Loucy (cell line): Measurements from ENCODE around the gene HIF1A.

Source experiments
- H2AFZ ChIP-seq: fragments of 200-600 bp; sonication (generic); 2 replicates; pipeline ENCODE4 v1.6.0; 2016; ENCODE audit warnings: antibody characterized with exemption, mild to moderate bottlenecking, low read length, moderate library complexity
- H3F3A ChIP-seq: fragments of 200-600 bp; 2 replicates; pipeline ENCODE4 v1.6.0; 2016; ENCODE audit warnings: antibody characterized with exemption, low read depth, mild to moderate bottlenecking
- H3K27me3 ChIP-seq: fragments of 200-600 bp; sonication (generic); 2 replicates; pipeline ENCODE4 v1.6.1; 2014; ENCODE audit warnings: low read length, mild to moderate bottlenecking; ENCODE audit not compliant: insufficient read depth, poor library complexity, severe bottlenecking
- H3K36me3 ChIP-seq: fragments of 200-600 bp; sonication (generic); 2 replicates; pipeline ENCODE4 v1.6.1; 2016; ENCODE audit warnings: low read length; ENCODE audit not compliant: insufficient read depth
- H3K4me1 ChIP-seq: fragments of 200-600 bp; sonication (generic); 2 replicates; pipeline ENCODE4 v1.5.1; 2014; ENCODE audit warnings: low read length, mild to moderate bottlenecking; ENCODE audit not compliant: insufficient read depth, poor library complexity, severe bottlenecking
- H3K4me2 ChIP-seq: fragments of 200-600 bp; sonication (generic); 2 replicates; pipeline ENCODE4 v1.6.0; 2014; ENCODE audit warnings: antibody characterized with exemption, low read length, low read depth, mild to moderate bottlenecking; ENCODE audit not compliant: poor library complexity, severe bottlenecking
- H3K4me3 ChIP-seq: fragments of 200-600 bp; sonication (generic); 2 replicates; pipeline ENCODE4 v1.5.1; 2014; ENCODE audit warnings: low read length, mild to moderate bottlenecking, mixed read lengths; ENCODE audit not compliant: poor library complexity, severe bottlenecking
- H3K79me2 ChIP-seq: fragments of 200-600 bp; sonication (generic); 2 replicates; pipeline ENCODE4 v1.6.1; 2014; ENCODE audit warnings: low read length; ENCODE audit not compliant: insufficient read depth
- H3K9ac ChIP-seq: fragments of 200-600 bp; sonication (generic); 2 replicates; pipeline ENCODE4 v1.6.0; 2014; ENCODE audit warnings: mild to moderate bottlenecking, low read depth, low read length, moderate library complexity; ENCODE audit not compliant: poor library complexity, severe bottlenecking
- H3K9me2 ChIP-seq: fragments of 200-600 bp; sonication (generic); replicated peaks from 2 replicates; pipeline ENCODE4 v1.6.1; 2016; ENCODE audit warnings: low read depth, low read length, mixed read lengths
- H3K9me3 ChIP-seq: fragments of 200-600 bp; sonication (generic); 2 replicates; pipeline ENCODE4 v1.6.1; 2014; ENCODE audit warnings: mild to moderate bottlenecking, antibody characterized with exemption, low read length, low read depth; ENCODE audit not compliant: insufficient read depth
- H4K20me1 ChIP-seq: fragments of 200-600 bp; sonication (generic); 2 replicates; pipeline ENCODE4 v1.6.0; 2014; ENCODE audit warnings: antibody characterized with exemption, low read length, mild to moderate bottlenecking; ENCODE audit not compliant: insufficient read depth, poor library complexity, severe bottlenecking
- CTCF ChIP-seq: fragments of 200-600 bp; sonication (generic); conservative IDR thresholded peaks from 2 replicates; pipeline ENCODE4 v1.5.1; 2014; ENCODE audit warnings: mild to moderate bottlenecking, antibody characterized with exemption, low read length
- EZH2phosphoT487 ChIP-seq: fragments of 200-600 bp; IDR thresholded peaks from 2 replicates; pipeline ENCODE4 v1.6.1; 2018; ENCODE audit warnings: antibody characterized with exemption, mild to moderate bottlenecking, moderate library complexity, borderline replicate concordance

The HIF1A gene

GRCh38 chr14:61699027-61699426 is 3.7 kb downstream of the HIF1A start:
- no peak for TF ChIP-seq EZH2phosphoT487
- TF ChIP-seq CTCF: no peak
- H3K27me3 ChIP-seq: no peaks in the 10 kb centered on the region
- peaks cover 56% of the 10 kb centered on the region for H3K4me1 ChIP-seq
- peaks cover 83% of the 10 kb centered on the region for H4K20me1 ChIP-seq
- H2AFZ ChIP-seq: no peak overlapping the region
- no peaks in the 10 kb centered on the region for H3K9me2 ChIP-seq
- H3K9me3 ChIP-seq: no peaks in the 10 kb centered on the region
- H3K79me2 ChIP-seq: peaks cover 87% of the 10 kb centered on the region
- peak overlapping the region; percentile 89 for H3K9ac ChIP-seq
- no peaks in the 10 kb centered on the region for H3K36me3 ChIP-seq
- H3F3A ChIP-seq: no peaks in the 10 kb centered on the region
- peak overlapping the region; percentile 96 for H3K4me3 ChIP-seq
- H3K4me2 ChIP-seq: peak overlapping the region; percentile 82

- Histone ChIP-seq H3K9ac (peak overlapping the region; percentile 89), H3K79me2 (peaks cover 100% of the 10 kb centered on the region), H2AFZ (no peak overlapping the region), H3K4me3 (peak overlapping the region; percentile 96), H3K27me3 (no peaks in the 10 kb centered on the region), H3K9me3 (no peaks in the 10 kb centered on the region), H3K36me3 (no peaks in the 10 kb centered on the region), H3F3A (no peaks in the 10 kb centered on the region), H4K20me1 (peaks cover 95% of the 10 kb centered on the region), H3K9me2 (no peaks in the 10 kb centered on the region), H3K4me2 (peak overlapping the region; percentile 82), H3K4me1 (peaks cover 62% of the 10 kb centered on the region)
- TF ChIP-seq CTCF (no peak), EZH2phosphoT487 (no peak)
These were observed 5.0 kb downstream of the HIF1A start for GRCh38 chr14:61700104-61700886.

GRCh38 chr14:61701946-61702345 is 6.6 kb downstream of the HIF1A start:
- no peaks in the 10 kb centered on the region for H3K9me3 ChIP-seq
- peaks cover 100% of the 10 kb centered on the region for H3K79me2 ChIP-seq
- no peak overlapping the region for H2AFZ ChIP-seq
- peaks cover 79% of the 10 kb centered on the region for H3K4me1 ChIP-seq
- no peaks in the 10 kb centered on the region for H3F3A ChIP-seq
- H3K9me2 ChIP-seq: no peaks in the 10 kb centered on the region
- TF ChIP-seq CTCF (no peak), EZH2phosphoT487 (no peak)
- no peaks in the 10 kb centered on the region for H3K36me3 ChIP-seq
- peaks cover 99% of the 10 kb centered on the region for H4K20me1 ChIP-seq
- no peaks in the 10 kb centered on the region for H3K27me3 ChIP-seq
- H3K9ac ChIP-seq: no peak overlapping the region
- H3K4me3 ChIP-seq: peak overlapping the region; percentile 96
- H3K4me2 ChIP-seq: peak overlapping the region; percentile 82
